Transverse colon (tissue), 4 donors: ENCODE measurements around the gene DMAC1. TPM values are rescaled to one million over a fixed set of nuclear protein-coding genes. Genes with fewer than 3 reads are reported as not detected.

Source experiments
- DNase-seq: peaks from one replicate; pipeline ENCODE4 v3.0.0-alpha.2; 2019
- H3K27ac ChIP-seq, 4 donors: fragments of 200-600 bp; sonication (generic); 2 replicates each; pipeline ENCODE4 v1.5.1; 2016 to 2018; ENCODE audit warnings: inconsistent platforms in 4 of 4
- H3K27me3 ChIP-seq: fragments of 200-600 bp; sonication (generic); 2 replicates; pipeline ENCODE4 v1.5.1; 2017; ENCODE audit warnings: inconsistent platforms
- H3K36me3 ChIP-seq, 4 donors: fragments of 200-600 bp; sonication (generic); 2 replicates each; pipeline ENCODE4 v1.5.1; 2017 to 2019; ENCODE audit warnings: inconsistent platforms in 4 of 4
- H3K4me1 ChIP-seq, 4 donors: fragments of 200-600 bp; sonication (generic); 2 replicates each; pipeline ENCODE4 v1.5.1; 2017 to 2020; ENCODE audit warnings: inconsistent platforms in 4 of 4
- H3K4me3 ChIP-seq, 4 donors: fragments of 200-600 bp; sonication (generic); 1 replicate in 1 of 4; 2 replicates in 3 of 4; pipeline versions ENCODE4 v1.5.1 to v1.6.1; 2017 to 2019; ENCODE audit warnings: inconsistent platforms in 4 of 4
- H3K9me3 ChIP-seq, 2 donors: fragments of 200-600 bp; sonication (generic); 2 replicates each; pipeline ENCODE4 v1.5.1; 2017 to 2019; ENCODE audit warnings: inconsistent platforms in 2 of 2
- EP300 ChIP-seq: sonication (generic); formaldehyde crosslinking; IDR thresholded peaks from one replicate; pipeline ENCODE4 v1.6.1; 2017; ENCODE audit warnings: antibody characterized with exemption, low read depth
- POLR2A ChIP-seq: fragments of 450-650 bp; IDR thresholded peaks from one replicate; pipeline ENCODE4 v1.6.1; 2016; ENCODE audit warnings: antibody characterized with exemption, mild to moderate bottlenecking, moderate library complexity
- POLR2AphosphoS5 ChIP-seq, 3 donors: sonication (generic); formaldehyde crosslinking; IDR thresholded peaks; one replicate each; pipeline ENCODE4 v1.6.1; 2016; ENCODE audit warnings: antibody characterized with exemption in 3 of 3
- WGBS, 2 donors: methylation state at CpG; one replicate each; pipeline ENCODE4 v1.1.5; 2018; ENCODE audit warnings: low coverage in 1 of 2; 5-methylcytosine and 5-hydroxymethylcytosine counted together
- in situ Hi-C, 4 donors: fragments of 200-750 bp; cut with MboI; loops; one replicate each; pipeline versions ENCODE4 v1.15.0 to v1.15.1; 2017; ENCODE audit warnings: low sequenced_read_pairs in 3 of 4, low pct_ligation_motif_present in 1 of 4, low pct_unique_long_range_greater_than_20kb in 1 of 4
- intact Hi-C: fragments of 100-400 bp; cut with DNase I; formaldehyde crosslinking; loops from one replicate; pipeline ENCODE4 v1.15.1; 2023; ENCODE audit warnings: low total_unique reads
- total RNA-seq, 4 donors: library from RNA; depleted of rRNA; stranded (reverse); fragments of >200 nt; gene quantifications; one replicate each; pipeline ENCODE4 v1.1.0, GENCODE V29; 2016
- TF ChIP-seq, protein P1 (sequence below), 5 experiments: fragments of 200-600 bp in 3 of 5; fragments of 450-650 bp in 2 of 5; sonication (generic) in 3 of 5; IDR thresholded peaks; 1 replicate in 2 of 5; 2 replicates in 3 of 5; pipeline ENCODE4 v1.5.1; 2016 to 2017; ENCODE audit warnings: antibody characterized with exemption in 5 of 5, inconsistent platforms in 3 of 5, mild to moderate bottlenecking in 2 of 5, moderate library complexity in 1 of 5

Gene DMAC1
- total RNA-seq, 4 donors from 2014 or later, result 6.0 to 19.4 (median 16.5) TPM

DNA sequence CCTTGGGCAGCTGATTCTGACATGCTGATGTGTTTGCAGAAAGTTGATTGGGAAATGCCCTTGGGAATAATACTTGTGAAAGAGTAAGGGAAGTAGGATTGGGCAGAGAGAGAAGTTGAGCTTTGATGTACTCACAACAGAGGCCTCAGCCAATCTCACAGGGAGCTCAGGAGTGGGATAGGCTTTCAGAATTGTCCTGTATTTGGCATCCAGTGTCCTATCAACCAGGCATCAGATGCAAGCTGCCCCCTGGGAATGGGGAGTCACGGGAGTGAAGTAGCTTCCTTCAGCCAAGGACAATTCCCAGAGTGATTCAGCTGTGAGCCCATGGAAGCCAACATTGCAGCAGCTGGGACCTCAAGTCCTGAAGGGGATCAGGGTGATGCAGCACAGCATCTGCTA lies 39.6 kb downstream of the DMAC1 start:
- Histone ChIP-seq H3K9me3 (no peaks in the 10 kb centered on the region), H3K27ac (no peak overlapping the region), H3K4me1 (no peaks in the 10 kb centered on the region), H3K27me3 (no peaks in the 10 kb centered on the region), H3K4me3 (no peak overlapping the region), H3K36me3 (no peaks in the 10 kb centered on the region)
- TF ChIP-seq POLR2A (no peak), EP300 (no peak), POLR2AphosphoS5 (IDR thresholded peaks at IDR 0.05) (no peak)
- TF ChIP-seq, protein P1, sequence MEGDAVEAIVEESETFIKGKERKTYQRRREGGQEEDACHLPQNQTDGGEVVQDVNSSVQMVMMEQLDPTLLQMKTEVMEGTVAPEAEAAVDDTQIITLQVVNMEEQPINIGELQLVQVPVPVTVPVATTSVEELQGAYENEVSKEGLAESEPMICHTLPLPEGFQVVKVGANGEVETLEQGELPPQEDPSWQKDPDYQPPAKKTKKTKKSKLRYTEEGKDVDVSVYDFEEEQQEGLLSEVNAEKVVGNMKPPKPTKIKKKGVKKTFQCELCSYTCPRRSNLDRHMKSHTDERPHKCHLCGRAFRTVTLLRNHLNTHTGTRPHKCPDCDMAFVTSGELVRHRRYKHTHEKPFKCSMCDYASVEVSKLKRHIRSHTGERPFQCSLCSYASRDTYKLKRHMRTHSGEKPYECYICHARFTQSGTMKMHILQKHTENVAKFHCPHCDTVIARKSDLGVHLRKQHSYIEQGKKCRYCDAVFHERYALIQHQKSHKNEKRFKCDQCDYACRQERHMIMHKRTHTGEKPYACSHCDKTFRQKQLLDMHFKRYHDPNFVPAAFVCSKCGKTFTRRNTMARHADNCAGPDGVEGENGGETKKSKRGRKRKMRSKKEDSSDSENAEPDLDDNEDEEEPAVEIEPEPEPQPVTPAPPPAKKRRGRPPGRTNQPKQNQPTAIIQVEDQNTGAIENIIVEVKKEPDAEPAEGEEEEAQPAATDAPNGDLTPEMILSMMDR (IDR thresholded peaks at IDR 0.05), result no peak
- in situ Hi-C loops (loop anchor here in 1 of 4 donors (25.0 kb wide), 1 partner anchor 502 kb away; no protein-coding TSS in a partner anchor), intact Hi-C loops (no loop called here)
- no peak for DNase-seq
- WGBS, 2 donors, result 75% methylated on average over 1 of the region's 1 CpG; no CpG with 5 or more reads in 1 of the 2 donors

DNA sequence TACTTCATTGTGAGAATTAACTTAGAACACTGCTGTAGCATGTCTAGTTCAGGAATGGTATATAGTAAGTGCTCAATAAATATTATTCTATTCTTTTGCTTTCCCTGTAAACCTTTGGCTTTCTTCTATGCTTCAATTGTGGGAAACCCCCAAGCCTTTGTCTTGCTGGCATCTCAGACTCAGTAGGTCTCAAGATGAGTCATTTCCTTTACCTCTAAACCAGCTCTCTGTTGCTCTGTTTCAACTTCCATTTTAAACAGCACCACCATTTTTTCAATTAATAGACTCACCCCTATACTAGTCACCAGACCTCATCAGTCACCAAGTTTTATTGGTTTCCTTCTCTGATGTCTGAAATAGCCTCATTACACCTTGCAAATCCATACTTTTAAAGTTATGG lies 43.5 kb downstream of the DMAC1 start:
- Histone ChIP-seq H3K4me1 (no peaks in the 10 kb centered on the region), H3K27me3 (no peaks in the 10 kb centered on the region), H3K4me3 (no peak overlapping the region), H3K27ac (no peak overlapping the region), H3K9me3 (no peaks in the 10 kb centered on the region), H3K36me3 (no peaks in the 10 kb centered on the region)
- DNase-seq, result no peak
- intact Hi-C loops, result no loop called here
- TF ChIP-seq POLR2A (no peak), POLR2AphosphoS5 (IDR thresholded peaks at IDR 0.05) (no peak)
- TF ChIP-seq, protein P1 (IDR thresholded peaks at IDR 0.05), result no peak
- in situ Hi-C loops, result loop anchor here in 1 of 4 donors (25.0 kb wide), 1 partner anchor 506 kb away; no protein-coding TSS in a partner anchor

DNA sequence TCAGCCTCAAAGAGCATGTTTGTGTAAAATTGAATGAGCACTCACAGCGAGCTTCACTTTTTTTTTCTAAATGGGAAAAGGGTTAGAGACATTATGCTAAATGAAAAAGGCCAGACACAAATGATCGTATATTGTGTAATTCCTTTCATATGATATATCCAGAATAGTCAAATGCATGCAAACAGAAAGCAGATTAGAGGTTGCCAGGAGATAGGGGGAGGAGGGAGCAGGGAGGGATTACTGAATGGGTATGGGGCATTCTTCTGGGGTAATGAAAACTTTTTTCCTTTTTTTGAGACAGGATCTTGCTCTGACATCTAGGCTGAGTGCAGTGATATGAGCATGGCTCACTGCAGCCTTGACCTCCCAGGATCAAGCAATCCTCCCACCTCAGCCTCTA lies 47.1 kb downstream of the DMAC1 start:
- Histone ChIP-seq H3K27me3 (no peaks in the 10 kb centered on the region), H3K4me3 (no peak overlapping the region), H3K4me1 (no peaks in the 10 kb centered on the region), H3K9me3 (no peaks in the 10 kb centered on the region), H3K27ac (no peak overlapping the region), H3K36me3 (no peaks in the 10 kb centered on the region)
- 56 to 65% methylated on average over 2 of the region's 2 CpGs for WGBS, 2 donors
- no peak for TF ChIP-seq POLR2A
- intact Hi-C loops (no loop called here), in situ Hi-C loops (loop anchor here in 1 of 4 donors (25.0 kb wide), 1 partner anchor 510 kb away; no protein-coding TSS in a partner anchor)
- DNase-seq, result no peak
